GM18520 (cell line): Measurements from ENCODE around the gene LY86.

Source experiments
- ATAC-seq: cut with Tn5 transposase; IDR thresholded peaks from one replicate; pipeline ENCODE4 v1.9.1; 2021; ENCODE audit not compliant: unreplicated experiment

Gene LY86

GRCh38 chr6:6588064-6588923 lies at the start of gene LY86:
Gene LY86 (plus strand): TSS chr6:6588720. CDS start chr6:6588735, 15 bp downstream.
- peak; percentile 29 for ATAC-seq

DNA sequence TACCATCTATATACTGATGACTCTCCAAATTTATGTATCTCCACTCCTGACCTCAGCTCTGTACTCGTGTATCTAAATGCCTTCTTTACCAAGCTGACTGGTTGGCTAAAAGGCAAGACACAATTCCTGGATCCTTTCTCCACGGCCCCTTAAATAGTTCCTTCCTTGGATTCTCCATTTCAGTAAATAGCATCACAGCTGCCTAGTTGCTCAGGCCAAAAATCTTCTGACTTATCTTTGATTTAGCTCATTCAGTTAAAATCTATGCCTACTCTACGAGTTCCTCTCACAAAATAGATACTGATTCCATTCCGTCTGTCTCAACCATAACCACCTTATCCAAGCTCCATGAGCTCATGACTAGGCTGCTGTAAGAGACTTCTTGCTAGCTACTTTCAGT lies 49.5 kb upstream of the LY86 start:
- no peak for ATAC-seq

GRCh38 chr6:6542357-6542756 lies 46.2 kb upstream of the LY86 start:
- no peak for ATAC-seq

DNA sequence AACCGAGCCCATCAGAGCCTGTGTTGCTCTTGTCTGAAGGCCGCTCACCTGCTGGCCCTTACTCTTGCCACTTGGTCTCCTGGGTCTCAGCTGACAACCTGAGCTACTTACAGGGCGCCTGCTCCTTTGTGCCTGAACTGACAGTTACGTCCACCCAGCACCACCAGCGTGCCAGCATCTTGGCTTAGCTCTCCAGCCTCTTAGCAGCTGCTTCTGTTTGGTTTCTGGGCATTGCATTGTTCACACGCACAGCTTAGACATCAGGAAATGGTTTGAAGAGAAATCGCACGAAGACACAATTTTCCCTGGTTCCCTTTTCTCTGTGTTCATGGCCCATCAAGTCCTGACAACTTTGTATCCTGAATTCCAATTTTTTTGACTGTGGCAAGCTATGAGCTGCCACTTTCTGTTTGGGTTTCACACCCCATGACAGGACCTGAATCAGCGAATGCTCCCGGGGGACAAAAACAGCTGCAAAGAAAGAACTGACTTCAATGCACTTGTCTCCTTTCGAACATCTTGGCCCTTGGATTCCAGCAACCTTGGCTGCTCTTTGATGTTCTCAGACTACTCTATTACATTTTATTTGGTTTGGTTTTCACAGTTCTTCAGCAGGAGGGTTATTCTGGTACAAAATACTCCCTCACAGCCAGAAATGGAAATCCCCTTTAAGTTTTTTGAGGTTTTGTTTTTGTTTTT lies 45.2 kb upstream of the LY86 start:
- no peak for ATAC-seq

DNA sequence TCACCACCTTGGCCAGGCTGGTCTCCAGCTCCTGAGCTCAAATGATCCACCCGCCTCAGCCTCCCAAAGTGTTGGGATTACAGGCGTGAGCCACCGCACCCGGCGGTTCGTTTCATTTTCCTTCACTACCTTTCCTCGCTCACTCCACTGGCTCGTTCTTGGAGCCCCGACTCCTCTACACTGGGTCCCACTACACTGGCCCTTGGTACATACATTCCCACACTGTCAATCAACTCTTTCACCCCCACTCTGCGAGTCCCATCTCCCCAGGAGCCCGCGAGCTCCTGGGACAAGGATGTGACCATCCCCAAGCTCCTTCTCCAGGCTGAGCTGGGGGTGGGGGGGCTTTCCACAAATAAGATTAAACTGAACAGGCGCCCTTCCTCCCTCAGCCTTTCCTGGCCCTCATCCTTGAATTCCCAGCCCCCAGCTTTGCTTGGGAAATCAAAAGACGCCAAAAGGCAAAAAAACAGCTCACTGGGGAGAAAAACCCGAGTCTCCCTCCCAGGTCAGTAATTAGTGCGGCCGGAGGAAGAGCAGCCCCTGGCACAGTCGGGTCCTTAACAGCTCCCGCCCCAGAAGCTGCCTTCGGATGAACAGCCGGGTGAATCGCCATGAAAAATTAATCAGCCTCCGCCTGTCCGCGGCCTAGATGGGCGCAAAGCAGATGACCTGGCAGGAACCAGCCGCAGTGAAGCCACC lies 42.8 kb upstream of the LY86 start:
- ATAC-seq, result no peak

GRCh38 chr6:6546318-6547109 lies 42.0 kb upstream of the LY86 start:
- peak; percentile 23 for ATAC-seq

- ATAC-seq, result peak; percentile 64
Measured at GRCh38 chr6:6547110-6547879, 41.2 kb upstream of the LY86 start.

GRCh38 chr6:6556161-6556737 lies 32.3 kb upstream of the LY86 start:
- ATAC-seq, result no peak

DNA sequence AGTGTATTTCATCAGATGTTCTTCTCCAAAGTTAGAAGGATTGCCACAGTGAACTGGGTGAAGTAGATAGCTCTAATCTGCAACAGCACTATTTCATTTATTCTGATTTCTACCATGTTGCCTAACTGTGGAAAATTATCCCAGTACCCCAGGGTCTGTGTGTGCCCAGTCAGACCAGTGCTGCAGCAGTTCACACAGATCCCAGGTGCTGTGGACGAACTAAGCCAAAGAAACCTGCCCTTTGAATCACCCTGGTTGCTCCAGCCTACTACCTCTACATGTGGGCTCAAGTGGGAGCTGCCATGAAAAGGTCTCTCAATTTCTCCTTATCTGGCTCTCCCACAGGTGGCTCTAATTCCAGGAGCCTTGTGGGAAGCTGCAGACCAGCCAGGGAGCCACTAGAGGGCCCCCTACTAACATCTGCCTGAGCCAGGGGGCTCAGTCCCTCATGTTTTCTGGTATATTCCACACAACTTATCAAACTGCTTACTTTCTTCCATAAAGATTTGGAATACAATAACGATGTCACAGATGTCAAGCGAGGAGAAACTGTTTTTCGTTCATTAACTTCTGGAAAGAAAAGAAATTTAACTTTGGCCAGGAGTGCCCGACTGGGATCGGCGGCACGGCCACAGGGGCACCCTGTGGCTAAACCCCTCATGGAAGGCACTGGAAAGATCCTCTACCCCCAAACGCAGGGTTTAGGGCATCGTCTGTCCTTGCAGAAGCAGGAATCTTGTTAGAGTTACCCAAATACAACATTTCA lies 31.6 kb upstream of the LY86 start:
- ATAC-seq, result no peak

GRCh38 chr6:6557504-6557839 lies 31.0 kb upstream of the LY86 start:
- no peak for ATAC-seq

- ATAC-seq, result no peak
Measured at GRCh38 chr6:6557886-6558285, 30.6 kb upstream of the LY86 start.

DNA sequence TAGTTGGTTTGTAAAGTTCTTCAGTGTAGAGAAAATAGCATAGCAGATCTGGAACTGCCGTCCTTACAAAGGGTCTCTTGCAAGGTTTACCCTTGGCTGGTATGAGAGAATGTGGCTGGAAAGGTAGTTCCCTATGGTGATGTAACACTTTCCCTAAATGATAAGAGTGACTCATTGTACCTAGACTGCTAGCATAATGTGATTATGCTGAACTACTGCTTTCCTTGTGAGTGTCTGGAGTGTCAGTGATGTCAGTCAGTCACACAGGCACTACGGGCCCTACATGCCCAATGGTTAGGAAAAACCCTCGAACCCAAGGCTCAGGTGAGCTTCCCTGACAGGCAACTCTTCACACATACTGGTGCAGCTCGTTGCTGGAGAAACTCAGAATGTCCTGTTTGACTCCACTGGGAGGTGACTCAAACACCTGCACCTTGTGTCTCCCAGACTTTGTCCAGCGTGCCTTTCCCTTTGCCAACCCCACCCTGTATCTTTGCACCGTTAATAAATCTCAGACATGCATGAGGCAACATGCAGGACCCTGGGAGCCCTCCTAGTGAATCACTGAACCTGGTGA lies 28.4 kb upstream of the LY86 start:
- ATAC-seq, result peak; percentile 54

DNA sequence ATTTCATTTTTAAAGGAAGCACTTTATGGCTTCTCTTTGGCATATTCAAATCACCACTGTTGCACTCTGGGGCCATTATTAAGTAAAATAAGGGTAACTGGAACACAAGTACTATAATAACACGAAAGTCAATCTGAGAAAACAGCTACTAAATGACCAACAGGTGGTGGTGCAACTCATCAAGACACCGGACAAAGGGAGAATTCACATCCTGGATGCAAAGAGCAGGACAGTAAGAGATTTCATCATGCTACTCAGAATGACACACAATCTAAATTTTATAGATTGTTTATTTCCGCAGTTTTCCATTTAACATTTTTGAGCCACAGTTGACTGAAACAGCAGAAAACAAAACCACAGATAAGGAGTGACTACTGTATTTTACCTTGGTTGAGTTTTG lies 27.6 kb upstream of the LY86 start:
- ATAC-seq, result no peak

DNA sequence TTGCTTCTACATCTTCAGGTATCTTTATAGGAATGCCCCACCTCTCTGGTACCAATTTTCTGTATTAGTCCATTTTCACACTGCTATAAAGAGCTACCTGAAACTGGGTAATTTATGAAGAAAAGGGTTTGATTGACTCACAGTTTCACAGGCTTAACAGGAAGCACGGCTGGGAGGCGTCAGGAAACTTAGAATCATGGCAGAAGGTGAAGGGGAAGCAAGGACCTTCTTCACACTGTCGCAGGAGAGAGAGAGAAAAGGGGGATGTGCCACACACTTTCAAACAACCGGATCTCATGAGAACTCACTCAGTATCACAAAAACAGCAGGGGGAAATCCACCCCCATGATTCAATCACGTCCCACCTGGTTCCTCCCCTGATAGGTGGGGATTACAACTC lies 24.4 kb upstream of the LY86 start:
- ATAC-seq, result no peak

- no peak for ATAC-seq
Measured at GRCh38 chr6:6565069-6565468, 23.5 kb upstream of the LY86 start.

- ATAC-seq, result no peak
Measured at GRCh38 chr6:6565488-6565887, 23.0 kb upstream of the LY86 start.

DNA sequence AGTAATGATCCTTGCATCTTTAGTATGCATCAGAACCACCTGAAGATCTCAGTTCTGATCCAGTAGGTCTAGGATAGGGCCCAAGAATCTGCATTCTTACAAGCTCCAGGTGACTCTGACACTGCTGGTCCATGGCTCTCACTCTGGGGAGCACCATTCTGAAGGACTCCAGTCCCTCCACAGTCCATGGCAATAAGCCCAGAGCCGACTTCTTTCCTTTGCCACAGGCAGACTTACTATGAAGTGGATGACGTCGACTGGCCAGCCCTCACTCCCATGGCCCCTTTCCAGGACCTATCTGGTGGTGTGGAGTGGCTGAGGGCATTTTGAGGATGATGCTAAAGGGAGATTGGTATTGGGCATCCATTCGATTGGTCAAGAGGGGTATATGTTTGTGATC lies 21.8 kb upstream of the LY86 start:
- ATAC-seq, result no peak

DNA sequence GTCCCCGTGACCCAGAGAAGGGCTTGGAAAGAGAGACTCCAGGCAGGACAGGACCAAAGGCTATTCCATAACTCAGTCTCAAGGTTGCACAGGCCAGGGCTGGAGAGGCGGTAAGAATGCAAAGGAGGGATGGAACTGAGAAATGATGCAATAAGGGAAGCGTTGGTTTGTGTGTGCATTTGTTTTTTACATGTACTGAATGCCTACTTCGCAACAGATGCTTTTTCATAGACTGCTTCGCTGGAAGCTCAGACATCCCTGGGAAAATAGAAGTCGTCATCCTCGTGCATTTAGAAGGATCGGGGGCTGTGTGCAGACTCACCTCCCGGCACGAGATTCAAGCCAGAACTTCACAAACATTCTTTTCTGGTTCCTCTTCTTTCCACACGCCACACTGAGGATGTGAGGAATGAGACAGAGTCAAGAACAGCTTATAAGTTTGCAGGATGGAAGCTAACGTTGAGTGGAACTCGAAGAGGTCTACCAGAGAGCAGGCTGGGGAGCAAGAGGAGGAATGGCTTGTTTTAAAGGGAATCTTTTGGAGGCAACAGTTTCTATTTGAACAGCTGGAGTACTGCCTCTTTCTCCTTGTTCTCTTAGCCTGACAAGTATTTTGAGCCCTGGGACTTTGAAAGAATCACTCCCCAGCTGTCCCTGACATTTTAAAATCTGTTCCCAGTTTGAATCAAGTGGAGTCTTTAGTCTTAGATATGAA lies 19.3 kb upstream of the LY86 start:
- ATAC-seq, result no peak
